RPMI8226 (cell line): ENCODE data around the gene TNKS1BP1.
"Not testable (repeated sequence)": the region's sequence is repeated elsewhere in the genome, so short reads cannot be mapped to it uniquely, and the experiment has no call there.

Experiments
- DNase-seq: peaks from one replicate; pipeline ENCODE4 v3.0.0-alpha.2; 2015

TNKS1BP1 gene

GRCh38 chr11:57310630-57311086 is 14.1 kb downstream of the TNKS1BP1 start:
- DNase-seq = no peak

GRCh38 chr11:57310091-57310490 is 14.7 kb downstream of the TNKS1BP1 start:
- no peak for DNase-seq

- no peak for DNase-seq
These were observed 15.4 kb downstream of the TNKS1BP1 start for GRCh38 chr11:57309106-57310059.

- no peak for DNase-seq
These were observed 16.2 kb downstream of the TNKS1BP1 start for GRCh38 chr11:57308426-57309060.

- DNase-seq = no peak
These were observed 17.0 kb downstream of the TNKS1BP1 start for GRCh38 chr11:57307666-57308270.

GRCh38 chr11:57306940-57307565 is 17.7 kb downstream of the TNKS1BP1 start:
- DNase-seq = no peak

GRCh38 chr11:57306161-57306876 is 18.4 kb downstream of the TNKS1BP1 start:
- no peak for DNase-seq

GRCh38 chr11:57305523-57305922 is 19.2 kb downstream of the TNKS1BP1 start:
- no peak for DNase-seq

- DNase-seq = peak; percentile 43
These were observed 20.7 kb downstream of the TNKS1BP1 start for GRCh38 chr11:57303990-57304579.

- DNase-seq = no peak
These were observed 21.3 kb downstream of the TNKS1BP1 start for GRCh38 chr11:57303280-57303989.

GRCh38 chr11:57302489-57302888 is 22.3 kb downstream of the TNKS1BP1 start:
- DNase-seq = no peak

- DNase-seq = no peak
These were observed 22.9 kb downstream of the TNKS1BP1 start for GRCh38 chr11:57301711-57302423.

- no peak for DNase-seq
These were observed 24.0 kb downstream of the TNKS1BP1 start for GRCh38 chr11:57300785-57301184.

- no peak for DNase-seq
These were observed 25.5 kb downstream of the TNKS1BP1 start for GRCh38 chr11:57299150-57299737.

GRCh38 chr11:57297221-57297620 is 27.5 kb downstream of the TNKS1BP1 start:
- DNase-seq = no peak

- not testable (repeated sequence) for DNase-seq
These were observed 28.5 kb downstream of the TNKS1BP1 start for GRCh38 chr11:57296205-57296604.

- DNase-seq = no peak
These were observed 30.3 kb downstream of the TNKS1BP1 start for GRCh38 chr11:57294225-57295131.

GRCh38 chr11:57290288-57290687 is 34.5 kb downstream of the TNKS1BP1 start:
- DNase-seq = no peak
